Measurements from ENCODE around the gene SPNS3. TPM values are rescaled to one million over a fixed set of nuclear protein-coding genes. Genes with fewer than 3 reads are reported as not detected.

SPNS3 gene
- total and polyA plus RNA-seq, 10 donors = 1.1 to 7.2 (median 3.9) TPM

DNA sequence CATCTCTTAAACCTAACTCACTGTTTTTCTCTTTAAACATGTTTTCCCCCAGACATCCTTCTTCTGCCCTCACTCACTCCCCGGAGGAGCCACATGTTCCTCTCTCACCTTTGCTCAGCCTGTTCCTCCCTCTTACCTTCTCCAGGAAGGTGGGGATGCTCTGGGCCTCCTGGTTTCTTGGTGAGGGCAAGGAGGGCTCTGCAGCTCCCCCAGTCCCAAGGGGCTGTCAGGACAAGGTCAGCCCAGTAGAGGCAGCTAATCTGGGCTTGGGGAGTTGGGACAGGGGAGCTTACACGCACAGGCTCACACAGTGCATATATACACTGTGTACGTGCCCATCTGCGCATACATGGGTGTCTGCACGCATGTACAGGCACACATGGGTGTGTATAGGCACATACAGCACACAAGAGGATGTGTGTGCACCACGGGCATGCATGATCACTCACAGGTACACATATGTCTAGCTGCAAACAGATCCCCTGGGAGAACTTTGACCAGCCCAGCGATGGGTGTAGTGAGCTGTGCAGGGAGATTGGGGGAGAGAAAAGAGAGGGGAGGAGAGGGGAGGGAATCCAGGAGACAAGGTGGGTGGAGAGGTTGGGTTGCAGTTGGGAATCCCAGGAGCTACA, 28.6 kb upstream of the SPNS3 start:
- no peaks in the 10 kb centered on the region for H3K36me3 ChIP-seq
- no peaks in the 10 kb centered on the region for H3K9me3 ChIP-seq
- no peaks in the 10 kb centered on the region for H3K27me3 ChIP-seq (replicated peaks in 1 of 7)
- intact Hi-C loops (cut with DNase I; ENCODE audit: low total_unique reads) = no loop called here
- WGBS, 5 donors = 74 to 90% (median 83%) methylated on average over 5 to 7 of the region's 7 CpGs
- no peak overlapping the region for H3K4me3 ChIP-seq
- TF ChIP-seq POLR2A (IDR thresholded peaks at IDR 0.05) (no peak), POLR2AphosphoS5 (IDR thresholded peaks at IDR 0.05) (no peak)
- TF ChIP-seq, protein P1, sequence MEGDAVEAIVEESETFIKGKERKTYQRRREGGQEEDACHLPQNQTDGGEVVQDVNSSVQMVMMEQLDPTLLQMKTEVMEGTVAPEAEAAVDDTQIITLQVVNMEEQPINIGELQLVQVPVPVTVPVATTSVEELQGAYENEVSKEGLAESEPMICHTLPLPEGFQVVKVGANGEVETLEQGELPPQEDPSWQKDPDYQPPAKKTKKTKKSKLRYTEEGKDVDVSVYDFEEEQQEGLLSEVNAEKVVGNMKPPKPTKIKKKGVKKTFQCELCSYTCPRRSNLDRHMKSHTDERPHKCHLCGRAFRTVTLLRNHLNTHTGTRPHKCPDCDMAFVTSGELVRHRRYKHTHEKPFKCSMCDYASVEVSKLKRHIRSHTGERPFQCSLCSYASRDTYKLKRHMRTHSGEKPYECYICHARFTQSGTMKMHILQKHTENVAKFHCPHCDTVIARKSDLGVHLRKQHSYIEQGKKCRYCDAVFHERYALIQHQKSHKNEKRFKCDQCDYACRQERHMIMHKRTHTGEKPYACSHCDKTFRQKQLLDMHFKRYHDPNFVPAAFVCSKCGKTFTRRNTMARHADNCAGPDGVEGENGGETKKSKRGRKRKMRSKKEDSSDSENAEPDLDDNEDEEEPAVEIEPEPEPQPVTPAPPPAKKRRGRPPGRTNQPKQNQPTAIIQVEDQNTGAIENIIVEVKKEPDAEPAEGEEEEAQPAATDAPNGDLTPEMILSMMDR (IDR thresholded peaks at IDR 0.05 in 8 of 11, conservative IDR thresholded peaks at IDR 0.05 in 3 of 11) = no peak
- DNase-seq = no peak
- no peaks in the 10 kb centered on the region for H3K4me1 ChIP-seq
- no peak overlapping the region for H3K27ac ChIP-seq

DNA sequence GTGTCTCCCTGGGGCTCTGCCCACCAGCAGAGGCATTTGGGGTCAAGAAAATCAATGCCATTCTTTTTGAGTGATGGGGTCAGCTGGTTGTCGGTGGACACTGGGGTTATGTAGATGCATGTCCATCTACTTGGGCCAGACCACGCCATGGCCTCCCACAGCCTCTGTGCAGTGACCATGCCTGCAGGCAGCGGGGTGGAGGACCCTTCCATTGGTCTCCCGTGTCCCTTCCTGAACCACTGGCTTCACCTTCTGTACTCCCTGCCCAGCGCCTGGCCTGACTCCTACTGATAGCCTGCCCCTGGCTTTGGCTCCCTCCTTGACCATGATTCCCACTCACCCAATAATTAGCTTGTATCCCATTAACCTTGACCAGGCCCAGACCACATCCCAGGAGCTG, 28.0 kb upstream of the SPNS3 start:
- no peak for DNase-seq
- intact Hi-C loops (cut with DNase I; ENCODE audit: low total_unique reads) = no loop called here
- 86 to 100% (median 93%) methylated on average over 3 to 5 of the region's 5 CpGs for WGBS, 5 donors
- Histone ChIP-seq H3K27ac (no peak overlapping the region), H3K27me3 (replicated peaks in 1 of 7) (no peaks in the 10 kb centered on the region), H3K36me3 (no peaks in the 10 kb centered on the region), H3K4me1 (no peaks in the 10 kb centered on the region), H3K4me3 (no peak overlapping the region), H3K9me3 (no peaks in the 10 kb centered on the region)
- TF ChIP-seq POLR2AphosphoS5 (IDR thresholded peaks at IDR 0.05) (no peak), POLR2A (IDR thresholded peaks at IDR 0.05) (no peak)
- TF ChIP-seq, protein P1 (IDR thresholded peaks at IDR 0.05 in 8 of 11, conservative IDR thresholded peaks at IDR 0.05 in 3 of 11) = no peak

DNA sequence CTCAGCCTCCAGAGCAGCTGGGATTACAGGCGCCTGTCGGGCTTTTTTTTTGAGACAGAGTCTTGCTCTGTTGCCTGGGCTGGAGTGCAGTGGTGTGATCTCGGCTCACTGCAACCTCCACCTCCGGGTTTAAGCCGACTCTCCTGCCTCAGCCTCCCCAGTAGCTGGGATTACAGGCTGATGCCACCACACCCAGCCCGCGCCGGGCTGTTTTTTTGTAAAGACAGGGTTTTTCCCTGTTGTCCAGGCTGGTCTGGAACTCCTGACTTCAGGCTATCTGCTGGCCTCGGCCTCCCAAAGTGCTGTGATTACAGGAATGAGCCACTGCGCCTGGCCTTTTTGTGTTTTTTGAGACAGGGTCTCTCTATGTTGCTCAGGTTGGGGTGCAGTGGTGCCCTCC, 27.4 kb upstream of the SPNS3 start:
- intact Hi-C loops (cut with DNase I; ENCODE audit: low total_unique reads) = no loop called here
- no peak for DNase-seq
- WGBS, 5 donors = 91 to 98% (median 97%) methylated on average over 7 to 10 of the region's 10 CpGs

DNA sequence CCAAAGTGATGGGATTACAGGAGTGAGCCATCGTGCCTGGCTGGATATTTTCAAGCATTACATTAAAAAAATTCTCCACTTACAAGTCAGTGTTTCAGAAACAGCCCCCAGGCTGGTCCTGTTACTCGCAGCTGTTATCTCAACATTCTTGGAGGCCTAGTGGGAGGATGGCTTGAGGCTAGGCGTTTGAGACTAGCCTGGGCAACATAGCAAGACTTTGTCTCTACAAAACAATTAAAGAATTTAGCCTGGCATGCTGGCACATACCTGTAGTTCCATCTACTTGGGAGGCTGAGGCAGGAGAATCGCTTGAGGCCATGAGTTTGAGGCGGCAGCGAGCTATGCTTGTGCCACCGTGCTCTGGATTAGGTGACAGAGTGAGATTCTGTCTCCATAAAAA, 26.5 kb upstream of the SPNS3 start:
- WGBS, 5 donors = 91 to 95% (median 94%) methylated on average over 7 of the region's 7 CpGs
- no peak for DNase-seq

More for the DNA sequence above, 27.4 kb upstream of the SPNS3 start:
- Histone ChIP-seq H3K9me3 (no peaks in the 10 kb centered on the region), H3K36me3 (no peaks in the 10 kb centered on the region), H3K4me3 (no peak overlapping the region), H3K27ac (no peak overlapping the region), H3K4me1 (no peaks in the 10 kb centered on the region), H3K27me3 (replicated peaks in 1 of 7) (no peaks in the 10 kb centered on the region)
- TF ChIP-seq POLR2AphosphoS5 (IDR thresholded peaks at IDR 0.05) (no peak), POLR2A (IDR thresholded peaks at IDR 0.05) (no peak)
- TF ChIP-seq, protein P1 (IDR thresholded peaks at IDR 0.05 in 8 of 11, conservative IDR thresholded peaks at IDR 0.05 in 3 of 11) = no peak

More for the DNA sequence above, 26.5 kb upstream of the SPNS3 start:
- Histone ChIP-seq H3K27ac (no peak overlapping the region), H3K9me3 (no peaks in the 10 kb centered on the region), H3K4me3 (no peak overlapping the region), H3K27me3 (replicated peaks in 1 of 7) (no peaks in the 10 kb centered on the region), H3K4me1 (no peaks in the 10 kb centered on the region), H3K36me3 (no peaks in the 10 kb centered on the region)
- TF ChIP-seq POLR2AphosphoS5 (IDR thresholded peaks at IDR 0.05) = no peak
- no peak for TF ChIP-seq POLR2A (IDR thresholded peaks at IDR 0.05)
- TF ChIP-seq, protein P1 (IDR thresholded peaks at IDR 0.05 in 8 of 11, conservative IDR thresholded peaks at IDR 0.05 in 3 of 11) = no peak
- intact Hi-C loops (cut with DNase I; ENCODE audit: low total_unique reads) = no loop called here

Measured in spleen (tissue), 11 donors.